Skeletal muscle tissue (tissue), 4 donors: ENCODE results near the gene EIF1AD. TPM values are rescaled to one million over a fixed set of nuclear protein-coding genes. Genes with fewer than 3 reads are reported as not detected.
"Not testable (repeated sequence)": the region's sequence is repeated elsewhere in the genome, so short reads cannot be mapped to it uniquely, and the experiment has no call there.

Experiments
- H3K27ac ChIP-seq: one replicate; pipeline ENCODE4 v1.7.0; 2013; ENCODE audit warnings: mild to moderate bottlenecking, low read depth, low read length, inconsistent platforms
- H3K27me3 ChIP-seq, 3 donors: one replicate each; pipeline ENCODE4 v1.7.0; 2013; ENCODE audit warnings: low read length in 3 of 3; ENCODE audit not compliant: control insufficient read depth in 3 of 3, insufficient read depth in 3 of 3
- H3K36me3 ChIP-seq, 3 donors: one replicate each; pipeline ENCODE4 v1.7.0; 2013; ENCODE audit warnings: low read length in 3 of 3; ENCODE audit not compliant: control insufficient read depth in 3 of 3, insufficient read depth in 3 of 3
- H3K4me1 ChIP-seq, 3 donors: one replicate each; pipeline ENCODE4 v1.7.0; 2013; ENCODE audit warnings: low read length in 3 of 3, mild to moderate bottlenecking in 3 of 3; ENCODE audit not compliant: control insufficient read depth in 3 of 3, insufficient read depth in 3 of 3
- H3K4me3 ChIP-seq, 3 donors: one replicate each; pipeline ENCODE4 v1.7.0; 2013; ENCODE audit warnings: low read length in 3 of 3
- H3K9ac ChIP-seq, 3 donors: one replicate each; pipeline ENCODE4 v1.7.0; 2013; ENCODE audit warnings: low read length in 3 of 3, mild to moderate bottlenecking in 3 of 3, moderate library complexity in 2 of 3, low read depth in 1 of 3
- H3K9me3 ChIP-seq, 3 donors: one replicate each; pipeline ENCODE4 v1.7.0; 2013; ENCODE audit warnings: low read length in 3 of 3; ENCODE audit not compliant: control insufficient read depth in 3 of 3
- total RNA-seq: library from RNA; depleted of rRNA; stranded (reverse); fragments of >200 nt; gene quantifications from one replicate; pipeline ENCODE4 v1.2.3, GENCODE V29; 2014
- donor health status: Osteomylitis.

EIF1AD gene
- total RNA-seq, 1 donor from 2014 or later, result 20.9 TPM

DNA sequence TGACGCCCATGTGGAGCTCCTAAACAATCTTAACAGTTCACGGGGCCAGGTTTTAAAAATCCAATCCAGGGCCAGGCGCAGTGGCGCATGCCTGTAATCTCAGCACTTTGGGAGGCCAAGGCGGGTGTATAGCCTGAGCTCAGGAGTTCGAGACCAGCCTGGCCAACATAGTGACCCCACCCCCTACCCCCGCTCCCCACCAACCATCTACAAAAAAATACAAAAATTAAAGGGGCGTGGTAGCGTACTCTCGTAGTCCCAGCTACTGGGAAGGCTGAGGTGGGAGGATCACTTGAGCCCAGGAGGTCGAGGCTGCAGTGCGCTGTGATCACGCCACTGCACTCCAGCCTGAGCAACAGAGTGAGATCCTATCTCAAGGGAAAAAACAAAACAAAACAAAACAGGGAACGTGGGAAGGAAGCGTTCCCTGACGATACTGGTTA is 41.1 kb downstream of the EIF1AD start:
- peaks cover 22 to 23% (median 22%) of the 10 kb centered on the region in 3 donors for H3K36me3 ChIP-seq
- peaks cover under 1 to 12% (median under 1%) of the 10 kb centered on the region in 3 donors for H3K27me3 ChIP-seq
- no peaks in the 10 kb centered on the region for H3K9me3 ChIP-seq
- peak overlapping the region; percentile 79 for H3K27ac ChIP-seq
- H3K4me1 ChIP-seq, result peaks cover 18 to 26% (median 22%) of the 10 kb centered on the region in 3 donors
- H3K4me3 ChIP-seq, result peak overlapping the region; percentile 75 to 99 (median 89)
- H3K9ac ChIP-seq, result peak overlapping the region; percentile 83 to 99 (median 98)

DNA sequence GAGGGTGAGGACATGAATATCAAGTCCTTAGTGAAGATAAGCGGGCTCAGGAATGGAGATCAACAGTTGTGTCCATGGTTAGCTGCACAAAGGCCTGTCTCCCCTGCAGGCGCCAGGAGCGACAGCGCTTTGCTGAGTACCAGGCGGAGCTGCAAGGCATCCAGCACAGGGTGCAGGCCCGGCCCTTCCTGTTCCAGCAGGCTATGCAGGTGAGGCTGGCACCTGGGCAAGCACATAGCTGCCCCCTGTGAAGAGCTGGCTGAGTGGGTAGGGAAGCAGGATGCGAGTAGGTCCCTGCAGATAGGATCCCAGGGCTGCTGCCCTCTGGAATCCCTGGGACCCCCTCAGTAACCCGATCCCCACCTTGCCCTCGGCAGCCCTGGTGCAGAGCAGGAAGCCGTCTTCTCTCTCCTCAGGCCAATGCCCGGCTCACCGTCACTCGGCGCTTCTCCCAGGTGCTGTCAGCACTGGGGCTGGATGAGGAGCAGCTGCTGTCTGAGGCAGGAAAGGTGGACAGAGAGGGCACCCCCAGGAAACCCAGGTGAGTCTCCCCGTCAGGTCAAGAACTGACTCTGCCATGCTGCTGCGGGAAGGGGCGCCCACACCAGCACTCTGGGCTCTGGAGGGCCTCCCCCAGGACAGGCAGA is 43.1 kb downstream of the EIF1AD start:
- Histone ChIP-seq H3K27me3 (peaks cover 4 to 16% (median 4%) of the 10 kb centered on the region in 3 donors), H3K27ac (no peak overlapping the region), H3K4me3 (no peak overlapping the region), H3K9me3 (no peaks in the 10 kb centered on the region), H3K9ac (no peak overlapping the region), H3K4me1 (peaks cover 17 to 20% (median 18%) of the 10 kb centered on the region in 3 donors), H3K36me3 (peaks cover 2 to 4% (median 2%) of the 10 kb centered on the region in 3 donors)

DNA sequence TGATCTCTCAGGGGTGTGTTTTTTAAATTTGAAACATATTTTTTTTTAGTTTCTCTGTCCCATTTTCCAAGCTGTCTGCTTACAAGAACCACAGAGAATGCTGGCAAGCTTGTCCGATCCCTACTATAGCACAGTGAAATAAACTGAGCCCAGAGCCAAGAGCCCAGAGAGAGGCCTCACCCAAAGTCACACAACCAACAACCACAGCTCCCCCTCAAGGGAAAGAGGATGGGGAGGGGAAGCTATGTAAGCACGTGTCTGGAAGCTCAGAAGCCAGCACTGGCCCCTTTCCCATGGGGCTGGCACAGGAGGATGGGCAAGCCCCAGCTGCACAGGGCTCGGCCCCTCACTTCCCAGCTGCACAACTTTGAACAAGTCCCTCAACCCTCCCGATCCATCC is 43.7 kb downstream of the EIF1AD start:
- Histone ChIP-seq H3K27me3 (peaks cover 4 to 16% (median 4%) of the 10 kb centered on the region in 3 donors), H3K9me3 (no peaks in the 10 kb centered on the region), H3K36me3 (peaks cover 0 to 2% (median 0%) of the 10 kb centered on the region in 3 donors), H3K4me1 (peaks cover 12 to 16% (median 13%) of the 10 kb centered on the region in 3 donors), H3K4me3 (no peak overlapping the region), H3K9ac (peak overlapping the region in 1 of 3 donors; percentile 20), H3K27ac (no peak overlapping the region)

DNA sequence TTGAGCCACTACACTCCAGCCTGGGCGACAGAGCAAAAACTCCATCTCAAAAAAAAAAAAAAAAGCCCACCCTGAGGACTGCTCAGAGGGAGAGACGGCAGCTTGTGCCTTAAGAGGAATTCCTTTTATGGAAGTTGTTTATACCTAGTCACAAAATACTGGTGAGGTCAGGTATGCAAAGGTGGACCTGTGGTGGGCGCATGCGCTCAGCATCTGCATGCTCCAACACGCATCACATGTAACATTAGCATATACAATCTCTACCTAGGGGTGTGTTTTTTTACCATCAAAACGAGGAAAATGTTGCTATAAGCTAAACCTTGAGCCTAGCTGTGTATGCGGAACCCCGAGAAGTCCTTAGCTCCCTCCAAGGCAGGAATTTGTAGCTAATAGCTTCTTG is 47.2 kb downstream of the EIF1AD start:
- Histone ChIP-seq H3K9ac (no peak overlapping the region), H3K36me3 (no peaks in the 10 kb centered on the region), H3K4me1 (no peaks in the 10 kb centered on the region), H3K9me3 (no peaks in the 10 kb centered on the region), H3K27ac (no peak overlapping the region), H3K27me3 (peaks cover 4 to 16% (median 9%) of the 10 kb centered on the region in 3 donors), H3K4me3 (no peak overlapping the region)

DNA sequence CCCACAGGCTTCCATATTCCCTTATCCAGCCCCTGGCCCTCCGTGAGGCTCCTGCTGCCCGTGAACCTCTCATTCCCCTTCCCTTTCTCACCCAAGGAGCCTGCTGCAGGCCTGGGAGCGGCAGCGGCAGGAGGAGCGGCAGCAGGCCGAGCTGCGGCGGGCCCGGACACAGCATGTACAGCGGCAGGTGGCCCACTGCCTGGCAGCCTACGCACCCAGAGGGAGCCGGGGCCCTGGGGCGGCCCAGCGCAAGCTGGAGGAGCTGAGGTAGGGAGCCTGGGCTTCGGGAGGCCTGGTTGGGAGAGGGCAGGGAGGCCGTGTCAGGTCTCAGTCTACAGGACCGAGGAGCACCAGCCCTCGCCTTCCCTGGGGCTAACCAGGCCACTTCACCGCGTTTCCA is 48.5 kb downstream of the EIF1AD start:
- no peaks in the 10 kb centered on the region for H3K4me1 ChIP-seq
- no peak overlapping the region for H3K9ac ChIP-seq

DNA sequence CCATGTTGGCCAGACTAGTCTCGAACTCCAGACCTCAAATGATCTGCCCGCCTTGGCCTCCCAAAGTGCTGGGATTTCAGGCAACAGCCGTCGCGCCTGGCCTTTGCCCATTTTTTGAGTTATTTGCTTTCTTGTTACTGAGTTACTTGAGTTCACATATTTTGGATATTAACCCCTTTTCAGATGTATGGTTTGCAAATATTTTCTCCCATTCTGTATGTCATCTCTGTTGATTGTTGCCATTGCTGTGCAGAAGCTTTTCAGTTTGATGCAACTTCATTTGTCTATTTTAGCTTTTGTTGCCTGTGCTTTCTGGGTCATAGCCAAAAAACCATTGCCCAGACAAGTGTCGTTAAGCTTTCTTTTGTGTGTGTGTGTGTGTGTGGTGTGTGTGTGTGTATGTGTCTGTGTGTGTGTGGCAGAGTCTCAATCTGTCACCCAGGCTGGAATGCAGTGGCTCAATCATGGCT is 49.9 kb downstream of the EIF1AD start:
- Histone ChIP-seq H3K9ac (no peak overlapping the region), H3K27me3 (peaks cover 9 to 20% (median 11%) of the 10 kb centered on the region in 3 donors), H3K4me3 (no peak overlapping the region), H3K4me1 (no peaks in the 10 kb centered on the region), H3K36me3 (no peaks in the 10 kb centered on the region), H3K9me3 (no peaks in the 10 kb centered on the region), H3K27ac (no peak overlapping the region)

More for the DNA sequence above, 48.5 kb downstream of the EIF1AD start:
- Histone ChIP-seq H3K9me3 (no peaks in the 10 kb centered on the region), H3K4me3 (no peak overlapping the region), H3K27ac (no peak overlapping the region), H3K27me3 (peaks cover 4 to 16% (median 9%) of the 10 kb centered on the region in 3 donors), H3K36me3 (no peaks in the 10 kb centered on the region)

DNA sequence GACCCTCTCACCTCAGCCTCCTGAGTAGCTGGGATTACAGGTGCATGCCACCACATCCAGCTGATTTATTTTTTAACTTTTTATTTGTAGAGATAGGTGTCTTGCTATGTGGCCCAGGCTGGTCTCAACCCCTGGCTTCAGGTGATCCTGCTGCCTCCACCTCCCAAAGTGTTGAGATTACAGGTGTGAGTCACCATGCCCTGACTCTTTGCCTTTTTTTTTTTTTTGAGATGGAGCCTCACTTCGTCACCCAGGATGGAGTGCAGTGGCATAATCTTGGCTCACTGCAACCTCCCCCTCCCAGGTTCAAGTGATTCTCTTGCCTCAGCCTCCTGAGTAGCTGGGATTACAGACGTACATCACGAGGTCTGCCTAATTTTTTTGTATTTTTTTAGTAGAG is 50.3 kb downstream of the EIF1AD start:
- not testable (repeated sequence) for H3K27ac ChIP-seq, H3K4me3 ChIP-seq, H3K9me3 ChIP-seq, H3K36me3 ChIP-seq, H3K9ac ChIP-seq, H3K4me1 ChIP-seq
- H3K27me3 ChIP-seq, result peaks cover 9 to 16% (median 15%) of the 10 kb centered on the region in 3 donors

DNA sequence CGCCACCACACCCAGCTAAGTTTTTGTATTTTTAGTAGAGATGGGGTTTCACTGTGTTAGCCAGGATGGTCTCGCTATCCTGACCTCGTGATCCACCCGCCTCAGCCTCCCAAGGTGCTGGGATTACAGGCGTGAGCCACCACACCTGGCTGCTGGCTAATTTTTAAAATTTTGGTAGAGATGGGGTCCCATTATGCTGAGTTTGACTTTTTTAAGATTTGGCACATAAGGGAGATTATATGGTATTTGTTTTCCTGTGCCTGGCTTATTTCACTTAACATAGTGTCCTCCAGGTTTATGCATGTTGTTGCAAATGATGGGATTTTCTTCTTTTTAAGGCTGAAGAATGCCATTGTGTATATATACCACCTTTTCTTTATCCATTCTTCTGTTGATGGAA is 51.2 kb downstream of the EIF1AD start:
- not testable (repeated sequence) for H3K36me3 ChIP-seq, H3K4me3 ChIP-seq, H3K4me1 ChIP-seq, H3K27ac ChIP-seq, H3K9me3 ChIP-seq, H3K9ac ChIP-seq
- H3K27me3 ChIP-seq, result peaks cover 7 to 13% (median 12%) of the 10 kb centered on the region in 3 donors

DNA sequence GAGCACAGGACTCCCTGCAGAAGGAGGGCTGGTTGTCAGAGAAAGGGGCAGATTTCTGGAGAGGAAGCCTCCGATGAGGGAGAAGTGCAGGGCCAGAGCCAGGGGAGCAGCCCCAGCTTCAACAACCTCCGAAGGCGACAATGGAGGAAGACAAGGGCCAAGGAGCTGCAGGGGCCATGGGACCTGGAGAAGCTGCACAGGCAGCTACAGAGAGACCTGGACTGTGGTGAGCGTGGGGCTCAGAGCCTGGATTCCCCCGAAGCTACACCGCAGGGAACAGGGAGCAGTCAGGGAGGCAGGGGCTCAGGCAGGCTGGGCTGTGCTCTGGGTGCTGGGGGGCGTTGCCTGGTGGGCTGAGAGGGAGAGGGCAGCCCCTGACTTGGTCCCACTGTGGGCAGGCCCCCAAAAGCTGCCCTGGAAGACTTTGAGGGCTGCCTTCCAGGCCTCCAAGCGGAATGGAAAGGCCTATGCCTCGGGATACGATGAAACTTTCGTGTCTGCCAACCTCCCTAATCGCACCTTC is 54.3 kb downstream of the EIF1AD start:
- no peaks in the 10 kb centered on the region for H3K36me3 ChIP-seq
- H3K27ac ChIP-seq, result no peak overlapping the region
- H3K4me1 ChIP-seq, result no peaks in the 10 kb centered on the region
- H3K4me3 ChIP-seq, result no peak overlapping the region
- H3K9ac ChIP-seq, result no peak overlapping the region
- no peaks in the 10 kb centered on the region for H3K9me3 ChIP-seq
- peaks cover 5 to 11% (median 10%) of the 10 kb centered on the region in 3 donors for H3K27me3 ChIP-seq

DNA sequence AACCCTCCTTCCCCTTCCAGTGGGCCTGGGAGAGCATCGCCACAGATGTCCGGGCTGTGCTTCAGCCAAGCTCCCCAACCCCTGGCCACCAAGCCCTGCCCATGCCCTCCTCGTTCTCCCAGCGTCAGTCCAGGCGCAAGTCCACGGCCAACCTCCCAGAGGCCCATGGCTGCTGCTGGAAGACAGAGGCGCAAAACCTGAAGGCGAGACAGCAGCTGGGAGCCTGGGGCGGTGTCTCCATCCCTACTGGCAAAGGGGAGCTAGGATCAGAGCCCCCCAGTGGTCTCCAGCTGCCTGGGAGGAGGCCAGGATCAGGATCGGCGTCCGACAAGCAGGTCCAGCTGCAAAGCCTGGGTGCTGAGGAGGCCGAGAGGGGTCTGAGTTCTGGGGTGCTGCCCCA is 54.8 kb downstream of the EIF1AD start:
- H3K27me3 ChIP-seq, result peaks cover 2 to 11% (median 10%) of the 10 kb centered on the region in 3 donors
- no peaks in the 10 kb centered on the region for H3K4me1 ChIP-seq
- no peak overlapping the region for H3K4me3 ChIP-seq
- H3K36me3 ChIP-seq, result no peaks in the 10 kb centered on the region
- H3K9ac ChIP-seq, result no peak overlapping the region
- H3K27ac ChIP-seq, result no peak overlapping the region
- no peaks in the 10 kb centered on the region for H3K9me3 ChIP-seq
